WI38 (cell line): ENCODE measurements around the gene RIPK1.

Experiments used
- H3K4me3 ChIP-seq: 2 replicates; pipeline ENCODE4 v1.5.1; 2011; ENCODE audit warnings: low read depth, mild to moderate bottlenecking, control low read depth, low read length
- TF ChIP-seq, protein P1 (sequence below): IDR thresholded peaks from 2 replicates; pipeline ENCODE4 v1.5.1; 2012; ENCODE audit warnings: low read depth, mild to moderate bottlenecking, control low read depth, low read length

The RIPK1 gene

DNA sequence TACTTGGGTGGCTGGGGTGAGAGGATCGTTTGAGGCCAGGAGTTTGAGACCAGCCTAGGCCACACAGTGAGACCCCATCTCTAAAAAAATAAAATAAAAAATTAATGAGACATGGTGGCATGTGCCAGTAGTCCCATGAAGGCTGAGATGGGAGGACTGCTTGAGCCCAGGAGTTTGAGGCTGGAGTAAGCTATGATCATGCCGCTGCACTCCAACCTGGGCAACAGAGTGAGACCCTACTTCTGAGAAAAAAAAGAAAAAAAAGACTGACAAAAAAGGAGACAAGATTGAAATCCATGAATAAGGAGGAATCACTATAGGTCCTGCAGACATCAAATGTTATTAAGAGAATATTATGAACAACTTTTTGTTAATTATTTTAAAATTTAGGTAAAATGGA, 26.5 kb downstream of the RIPK1 start:
- no peak overlapping the region for H3K4me3 ChIP-seq
- TF ChIP-seq, protein P1, sequence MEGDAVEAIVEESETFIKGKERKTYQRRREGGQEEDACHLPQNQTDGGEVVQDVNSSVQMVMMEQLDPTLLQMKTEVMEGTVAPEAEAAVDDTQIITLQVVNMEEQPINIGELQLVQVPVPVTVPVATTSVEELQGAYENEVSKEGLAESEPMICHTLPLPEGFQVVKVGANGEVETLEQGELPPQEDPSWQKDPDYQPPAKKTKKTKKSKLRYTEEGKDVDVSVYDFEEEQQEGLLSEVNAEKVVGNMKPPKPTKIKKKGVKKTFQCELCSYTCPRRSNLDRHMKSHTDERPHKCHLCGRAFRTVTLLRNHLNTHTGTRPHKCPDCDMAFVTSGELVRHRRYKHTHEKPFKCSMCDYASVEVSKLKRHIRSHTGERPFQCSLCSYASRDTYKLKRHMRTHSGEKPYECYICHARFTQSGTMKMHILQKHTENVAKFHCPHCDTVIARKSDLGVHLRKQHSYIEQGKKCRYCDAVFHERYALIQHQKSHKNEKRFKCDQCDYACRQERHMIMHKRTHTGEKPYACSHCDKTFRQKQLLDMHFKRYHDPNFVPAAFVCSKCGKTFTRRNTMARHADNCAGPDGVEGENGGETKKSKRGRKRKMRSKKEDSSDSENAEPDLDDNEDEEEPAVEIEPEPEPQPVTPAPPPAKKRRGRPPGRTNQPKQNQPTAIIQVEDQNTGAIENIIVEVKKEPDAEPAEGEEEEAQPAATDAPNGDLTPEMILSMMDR = no peak

DNA sequence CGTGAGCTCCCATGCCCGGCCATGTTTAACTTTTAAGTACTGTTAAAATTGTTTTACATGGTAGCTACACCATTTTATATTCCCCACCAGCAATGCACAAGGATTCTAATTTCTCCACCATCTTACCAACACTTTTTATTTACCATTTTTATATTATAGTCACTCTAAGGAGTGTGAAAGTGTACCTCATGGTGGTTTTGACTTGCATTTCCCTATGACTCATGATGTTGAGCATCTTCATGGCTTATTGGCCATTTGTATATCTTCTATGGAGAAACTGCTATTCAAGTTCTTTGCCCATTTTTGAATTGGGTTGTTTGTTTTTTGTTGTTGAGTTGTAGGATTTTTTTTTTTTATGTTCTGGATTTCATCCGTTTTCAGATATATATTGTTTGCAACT, 34.6 kb downstream of the RIPK1 start:
- TF ChIP-seq, protein P1 = no peak
- no peak overlapping the region for H3K4me3 ChIP-seq

DNA sequence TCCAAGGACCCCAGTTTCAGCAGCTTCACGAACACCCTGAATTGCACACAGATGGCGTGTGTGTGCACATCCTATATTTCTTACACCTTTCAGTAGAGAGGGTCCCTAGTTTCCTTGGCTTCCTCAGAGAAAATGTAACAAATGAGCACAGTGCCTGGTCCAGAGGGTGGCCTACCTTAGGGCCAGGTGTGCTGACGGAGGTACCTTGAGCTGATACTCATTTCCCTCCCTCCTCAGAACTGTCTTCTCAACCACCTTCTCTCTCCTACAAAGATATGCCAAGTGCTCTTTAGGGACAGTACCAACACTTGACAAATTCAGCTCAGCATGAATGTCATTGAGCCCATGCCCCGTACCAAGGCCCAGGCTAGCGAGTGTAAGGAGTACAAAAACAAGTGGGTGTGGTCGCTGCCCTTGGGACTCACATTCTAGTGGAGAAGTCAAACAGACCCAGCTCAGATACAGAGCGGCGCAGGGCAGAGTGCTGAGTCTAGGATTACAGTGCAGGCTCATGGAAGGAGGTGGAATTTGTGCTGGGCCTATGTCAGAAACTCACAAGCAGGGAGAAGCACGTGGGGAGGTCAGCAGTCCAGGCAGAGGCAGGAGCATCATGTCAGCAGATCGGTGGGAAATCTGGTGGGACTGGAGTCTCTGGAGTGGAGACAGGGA, 40.6 kb downstream of the RIPK1 start:
- TF ChIP-seq, protein P1 = no peak
- no peak overlapping the region for H3K4me3 ChIP-seq

DNA sequence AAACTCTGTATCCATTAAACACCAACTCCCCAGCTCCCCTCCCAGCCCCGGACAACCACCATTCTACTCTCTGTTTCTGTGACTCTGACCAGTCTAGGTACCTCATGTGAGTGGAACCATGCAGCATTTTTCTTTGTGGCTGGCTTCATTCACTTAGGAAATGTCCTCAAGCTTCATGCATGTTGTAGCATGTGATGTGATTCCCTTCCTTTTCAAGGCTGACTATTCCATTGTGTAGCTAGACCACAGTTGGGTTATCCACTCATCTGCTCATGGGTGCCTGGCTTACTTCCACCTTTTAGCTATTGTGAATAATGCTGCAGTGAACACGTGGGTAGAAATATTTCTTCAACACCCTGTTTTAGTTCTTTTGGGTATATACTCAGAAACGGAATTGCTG, 41.5 kb downstream of the RIPK1 start:
- TF ChIP-seq, protein P1 = no peak
- no peak overlapping the region for H3K4me3 ChIP-seq

DNA sequence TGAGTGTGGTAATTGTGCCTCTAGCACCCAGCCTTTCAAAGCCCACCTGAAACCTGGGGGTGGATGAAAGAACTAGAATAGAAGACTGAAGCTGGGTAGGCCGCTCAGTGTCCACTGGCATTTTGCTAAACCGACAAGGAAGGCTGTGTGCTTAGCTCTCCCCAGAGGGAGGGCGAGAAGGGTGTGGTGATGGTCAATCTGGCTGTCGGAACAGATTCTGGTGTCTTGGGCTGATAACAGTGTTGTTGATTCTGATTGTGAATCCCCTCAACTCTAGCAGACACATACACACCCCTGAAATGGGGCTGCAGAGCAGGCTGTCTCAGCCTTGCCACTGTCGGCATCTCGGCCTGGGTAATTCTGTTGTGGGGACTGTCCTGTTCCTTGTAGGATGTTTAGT, 46.1 kb downstream of the RIPK1 start:
- TF ChIP-seq, protein P1 = no peak
- no peak overlapping the region for H3K4me3 ChIP-seq

DNA sequence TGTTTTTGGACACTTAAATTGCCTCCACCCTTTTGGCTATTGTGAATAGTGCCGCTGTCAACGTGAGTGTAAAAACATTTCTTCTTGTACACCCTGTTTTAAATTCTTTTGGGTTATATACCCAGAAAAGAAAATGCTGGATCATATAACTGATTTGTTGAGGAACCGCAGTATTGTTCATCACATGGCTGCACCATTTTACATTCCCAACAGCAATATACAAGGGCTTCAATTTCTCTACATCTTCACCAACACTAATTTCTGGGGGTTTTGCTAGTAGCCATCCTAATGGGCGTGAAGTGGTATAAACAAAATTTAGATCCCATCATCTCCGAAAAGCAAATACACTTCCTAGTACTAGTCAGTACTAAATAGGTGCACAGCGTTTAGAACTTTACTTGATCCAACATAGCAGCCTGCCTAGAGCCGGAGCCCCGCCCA, 49.6 kb downstream of the RIPK1 start:
- TF ChIP-seq, protein P1 = no peak
- peak overlapping the region; percentile 79 for H3K4me3 ChIP-seq

DNA sequence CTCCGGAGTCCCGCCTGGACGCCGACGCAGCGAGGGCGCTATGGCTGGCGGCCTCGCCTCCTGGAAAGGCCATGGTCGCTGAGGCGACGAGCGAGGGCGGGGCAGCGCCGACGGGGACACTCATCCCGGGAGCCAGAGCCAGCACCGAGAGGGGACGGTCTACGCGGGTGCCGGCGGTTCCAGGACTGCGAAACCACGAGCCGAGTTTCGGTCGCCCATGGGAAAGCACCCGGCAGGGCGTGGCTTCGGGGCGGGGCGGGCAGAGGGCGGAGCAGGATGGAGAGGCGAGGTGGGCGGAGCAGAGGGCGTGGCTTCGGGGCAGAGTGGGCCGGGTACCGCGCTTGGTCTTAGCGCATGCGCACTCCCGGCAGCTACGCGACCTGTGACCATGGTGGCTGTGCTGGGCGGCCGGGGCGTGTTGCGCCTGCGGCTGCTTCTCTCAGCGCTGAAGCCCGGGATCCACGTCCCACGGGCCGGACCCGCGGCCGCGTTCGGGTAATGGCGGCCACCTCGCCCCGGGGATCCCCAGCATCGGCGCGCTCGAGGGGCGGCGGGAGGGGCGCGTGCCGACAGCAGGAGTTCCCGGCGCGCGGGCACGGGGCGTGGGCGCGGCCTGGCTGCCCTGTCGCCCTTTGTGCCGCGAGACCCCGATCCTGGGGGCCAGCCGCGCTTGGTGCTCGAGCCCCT, 50.2 kb downstream of the RIPK1 start, which contains the start of gene BPHL:
TSS of gene BPHL (plus strand) at position 359 of the 687 bp plus-strand sequence. CDS start at position 389, 30 bp downstream.
- TF ChIP-seq, protein P1 = no peak

More for the DNA sequence above, 50.2 kb downstream of the RIPK1 start, which contains the start of gene BPHL:
- peak within 1 kb of the TSS; percentile 79 for H3K4me3 ChIP-seq
